A549 (cell line): ENCODE data around the gene SH2B3. TPM values are rescaled to one million over a fixed set of nuclear protein-coding genes. Genes with fewer than 3 reads are reported as not detected.

ENCODE experiments used
- ATAC-seq, 2 experiments: fragments of 200-7000 bp in 1 of 2; fragments of >200 bp in 1 of 2; cut with Nextera tagmentation in 1 of 2; cut with Tn5 transposase in 1 of 2; 3 replicates each; pipeline versions ENCODE4 v1.8.0 to v1.9.1; 2018 to 2020; ENCODE audit warnings: mild to moderate bottlenecking in 1 of 2, moderate library complexity in 1 of 2
- CTCF ChIA-PET: fragments of 300-600 bp; sonication (Branson Sonifier 250); formaldehyde crosslinking; extraction: SDS; loops from one replicate; lab custom pipeline; 2021; ENCODE audit warnings: antibody characterized with exemption, inconsistent platforms; lab: Yijun Ruan, JAX
- POLR2A ChIA-PET: fragments of 350-600 bp; formaldehyde crosslinking; extraction: SDS; loops from one replicate; lab custom pipeline; 2021; ENCODE audit warnings: antibody characterized with exemption, inconsistent platforms; lab: Yijun Ruan, JAX
- DNase-seq, 2 experiments: peaks; one replicate each; pipeline versions ENCODE4 v3.0.0 to v3.0.0-alpha.2; 2011 to 2016; ENCODE audit warnings: low read depth in 1 of 2, low spot score in 1 of 2
- FAIRE-seq: peaks from 2 replicates; lab custom pipeline; 2011; peaks lifted over from hg19 to GRCh38; lab: Jason Lieb, UNC
- H3K27ac ChIP-seq, 2 experiments: fragments of >200 bp; sonication (Bioruptor Twin); formaldehyde crosslinking; 3 replicates each; pipeline ENCODE4 v1.5.1; 2016 to 2017
- H3K4me1 ChIP-seq: fragments of >200 bp; sonication (Bioruptor Twin); formaldehyde crosslinking; 3 replicates; pipeline ENCODE4 v1.6.1; 2016
- H3K4me2 ChIP-seq: fragments of >200 bp; sonication (Bioruptor Twin); formaldehyde crosslinking; 3 replicates; pipeline ENCODE4 v1.6.1; 2016
- H3K4me3 ChIP-seq: fragments of >200 bp; sonication (Bioruptor Twin); formaldehyde crosslinking; 3 replicates; pipeline ENCODE4 v1.5.1; 2016
- H3K9me3 ChIP-seq: fragments of >200 bp; sonication (Bioruptor Twin); formaldehyde crosslinking; 3 replicates; pipeline ENCODE4 v1.6.1; 2016
- BHLHE40 ChIP-seq: IDR thresholded peaks from 2 replicates; pipeline ENCODE4 v1.6.1; 2012; ENCODE audit warnings: low read depth, low read length, inconsistent platforms
- CBX8 ChIP-seq: fragments of 200-600 bp; sonication (generic); IDR thresholded peaks from 2 replicates; pipeline ENCODE4 v1.6.1; 2016
- CEBPB ChIP-seq, 2 experiments: fragments of >200 bp in 1 of 2; sonication (Bioruptor Twin) in 1 of 2; formaldehyde crosslinking in 1 of 2; IDR thresholded peaks; 2 replicates each; pipeline ENCODE4 v1.6.1; 2012 to 2016
- CHD2 ChIP-seq: fragments of 150-350 bp; IDR thresholded peaks from 2 replicates; pipeline ENCODE4 v1.6.1; 2014; ENCODE audit warnings: low read length; ENCODE audit not compliant: partially characterized antibody
- E2F6 ChIP-seq: IDR thresholded peaks from 2 replicates; pipeline ENCODE4 v1.6.1; 2012; ENCODE audit warnings: low read depth, borderline replicate concordance
- EP300 ChIP-seq, 2 experiments: fragments of >200 bp; sonication (Bioruptor Twin); formaldehyde crosslinking; IDR thresholded peaks; 2 replicates in 1 of 2; 3 replicates in 1 of 2; pipeline ENCODE4 v1.6.1; 2016 to 2017
- FOSL2 ChIP-seq, 2 experiments: fragments of 450-650 bp in 1 of 2; fragments of >200 bp in 1 of 2; sonication (Bioruptor Twin) in 1 of 2; formaldehyde crosslinking; IDR thresholded peaks; 2 replicates each; pipeline versions ENCODE4 v1.5.0 to v1.6.1; 2016 to 2020; ENCODE audit warnings: mild to moderate bottlenecking in 1 of 2, moderate library complexity in 1 of 2
- GATA3 ChIP-seq: IDR thresholded peaks from 2 replicates; pipeline ENCODE4 v1.6.1; 2012; ENCODE audit warnings: borderline replicate concordance
- HEYL ChIP-seq: fragments of 250-450 bp; sonication (Bioruptor Pico); IDR thresholded peaks from 2 replicates; pipeline ENCODE4 v1.8.0; 2021; ENCODE audit warnings: mild to moderate bottlenecking, moderate library complexity
- HOXB13 ChIP-seq: fragments of 250-450 bp; sonication (Bioruptor Pico); IDR thresholded peaks from 2 replicates; pipeline ENCODE4 v1.5.0; 2020; ENCODE audit warnings: low read depth, mild to moderate bottlenecking, moderate library complexity
- HOXB5 ChIP-seq: fragments of 250-450 bp; sonication (Bioruptor Pico); IDR thresholded peaks from 2 replicates; pipeline ENCODE4 v1.5.0; 2020; ENCODE audit warnings: mild to moderate bottlenecking, moderate library complexity
- JUN ChIP-seq, 2 experiments: fragments of >200 bp; sonication (Bioruptor Twin); formaldehyde crosslinking; IDR thresholded peaks; 2 replicates in 1 of 2; 3 replicates in 1 of 2; pipeline ENCODE4 v1.6.1; 2016 to 2017
- JUNB ChIP-seq: fragments of >200 bp; sonication (Bioruptor Twin); formaldehyde crosslinking; IDR thresholded peaks from 2 replicates; pipeline ENCODE4 v1.6.1; 2016
- MAZ ChIP-seq: fragments of 150-350 bp; IDR thresholded peaks from 2 replicates; pipeline ENCODE4 v1.6.1; 2014; ENCODE audit warnings: antibody characterized with exemption, low read depth, low read length, borderline replicate concordance
- MYC ChIP-seq: IDR thresholded peaks from 2 replicates; pipeline ENCODE4 v1.6.1; 2012; ENCODE audit warnings: mild to moderate bottlenecking, inconsistent platforms, low read length, improper control_type of control experiment, borderline replicate concordance
- NR3C1 ChIP-seq: fragments of >200 bp; sonication (Bioruptor Twin); formaldehyde crosslinking; IDR thresholded peaks from 3 replicates; pipeline ENCODE4 v1.6.1; 2017
- POLR2AphosphoS2 ChIP-seq: conservative IDR thresholded peaks from 2 replicates; pipeline ENCODE4 v1.6.1; 2012; ENCODE audit warnings: low read length, improper control_type of control experiment, inconsistent platforms
- RAD21 ChIP-seq, 2 experiments: fragments of >200 bp in 1 of 2; sonication (Bioruptor Twin) in 1 of 2; formaldehyde crosslinking in 1 of 2; IDR thresholded peaks in 1 of 2; conservative IDR thresholded peaks in 1 of 2; 2 replicates in 1 of 2; 3 replicates in 1 of 2; pipeline ENCODE4 v1.6.1; 2012 to 2018; ENCODE audit warnings: inconsistent platforms in 1 of 2
- RFX5 ChIP-seq: fragments of 450-650 bp; IDR thresholded peaks from 2 replicates; pipeline ENCODE4 v1.7.1; 2014; ENCODE audit warnings: antibody characterized with exemption, mild to moderate bottlenecking, moderate library complexity
- RNF2 ChIP-seq: fragments of 200-600 bp; sonication (generic); IDR thresholded peaks from 2 replicates; pipeline ENCODE4 v1.6.1; 2016; ENCODE audit warnings: low read depth, mild to moderate bottlenecking, antibody characterized with exemption, moderate library complexity, borderline replicate concordance
- SMC3 ChIP-seq: fragments of >200 bp; sonication (Bioruptor Twin); formaldehyde crosslinking; IDR thresholded peaks from 3 replicates; pipeline ENCODE4 v1.6.1; 2018; ENCODE audit warnings: inconsistent platforms
- TFCP2L1 ChIP-seq: fragments of 250-450 bp; sonication (Bioruptor Pico); IDR thresholded peaks from 2 replicates; pipeline ENCODE4 v1.5.0; 2021; ENCODE audit warnings: mild to moderate bottlenecking
- TP53 ChIP-seq: fragments of 250-450 bp; sonication (Bioruptor Pico); IDR thresholded peaks from 2 replicates; pipeline ENCODE4 v1.5.0; 2021; ENCODE audit warnings: mild to moderate bottlenecking, moderate library complexity
- ZC3H11A ChIP-seq: fragments of 450-650 bp; IDR thresholded peaks from 2 replicates; pipeline ENCODE4 v1.6.1; 2014; ENCODE audit warnings: antibody characterized with exemption, mild to moderate bottlenecking
- WGBS: methylation state at CpG from one replicate; pipeline ENCODE4 v1.1.6; 2017; ENCODE audit errors: missing lambda C conversion rate; 5-methylcytosine and 5-hydroxymethylcytosine counted together
- polyA plus RNA-seq, 4 experiments: library from polyadenylated mRNA; depleted of rRNA in 3 of 4; stranded (reverse); fragments of >200 nt; fragmentation: RNase III in 1 of 4; extraction: RNeasy Plus Mini Kit Qiagen cat#74134 plus additional on column Dnase treatment in 1 of 4; gene quantifications; 2 replicates in 3 of 4; 3 replicates in 1 of 4; pipeline ENCODE4 v1.2.3, GENCODE V29; 2011 to 2017
- TF ChIP-seq, protein P1 (sequence below): fragments of >200 bp; sonication (Bioruptor Twin); formaldehyde crosslinking; IDR thresholded peaks from 3 replicates; pipeline ENCODE4 v1.5.1; 2016
- TF ChIP-seq, protein P2 (sequence below): fragments of 150-350 bp; IDR thresholded peaks from 2 replicates; pipeline ENCODE4 v1.6.1; 2014; ENCODE audit warnings: low read depth, mild to moderate bottlenecking, low read length
- TF ChIP-seq, protein P3 (sequence below): IDR thresholded peaks from 2 replicates; pipeline ENCODE4 v1.6.1; 2012

SH2B3 gene
- polyA plus RNA-seq, 2 of the 4 experiments (the other 2 are of a cell fraction), result 2.3 to 2.5 TPM

DNA sequence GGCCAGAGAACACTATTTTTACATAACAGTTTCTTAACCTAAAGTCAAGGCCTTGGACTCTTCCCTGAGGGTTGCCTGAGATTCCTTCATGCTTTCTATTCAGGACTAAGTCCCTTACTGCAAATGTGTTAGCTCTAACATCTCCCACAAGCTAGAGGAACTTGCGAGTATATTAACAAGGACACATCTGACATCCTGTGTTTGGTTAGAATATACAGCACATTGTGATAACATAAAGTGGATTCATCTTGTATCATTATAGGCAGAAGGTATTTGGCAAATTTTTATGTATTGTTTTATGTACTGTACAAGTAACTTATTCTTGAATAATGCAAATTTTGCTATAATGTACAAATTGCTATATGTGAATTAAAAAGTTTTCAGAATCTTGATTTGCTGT is 45.5 kb downstream of the SH2B3 start:
- no peak overlapping the region for H3K4me2 ChIP-seq
- FAIRE-seq (no peak), DNase-seq (no peak), ATAC-seq (no peak)
- no peaks in the 10 kb centered on the region for H3K9me3 ChIP-seq
- ChIA-PET CTCF (interaction anchor here (0.6 to 11.8 kb wide), 33 partner anchors 9 to 856 kb away, joined by 3 to 240 read pairs (median 5); partner anchors contain the start of gene SH2B3), POLR2A (interaction anchor here (1.2 kb wide), 1 partner anchor 54 kb away, joined by 4 read pairs; no protein-coding TSS in a partner anchor)
- no peaks in the 10 kb centered on the region for H3K4me1 ChIP-seq
- WGBS, result 85% methylated on average over 1 of the region's 1 CpG
- H3K27ac ChIP-seq, result no peak overlapping the region
- H3K4me3 ChIP-seq, result no peak overlapping the region
- TF ChIP-seq TFCP2L1, result no peak
- no peak for TF ChIP-seq CHD2
- no peak for TF ChIP-seq E2F6
- no peak for TF ChIP-seq RFX5
- TF ChIP-seq HEYL (CRISPR knock-in tag), result no peak
- no peak for TF ChIP-seq JUN (IDR thresholded peaks at IDR 0.05)
- TF ChIP-seq HOXB13 (CRISPR knock-in tag), result no peak
- no peak for TF ChIP-seq CBX8
- TF ChIP-seq, protein P1, sequence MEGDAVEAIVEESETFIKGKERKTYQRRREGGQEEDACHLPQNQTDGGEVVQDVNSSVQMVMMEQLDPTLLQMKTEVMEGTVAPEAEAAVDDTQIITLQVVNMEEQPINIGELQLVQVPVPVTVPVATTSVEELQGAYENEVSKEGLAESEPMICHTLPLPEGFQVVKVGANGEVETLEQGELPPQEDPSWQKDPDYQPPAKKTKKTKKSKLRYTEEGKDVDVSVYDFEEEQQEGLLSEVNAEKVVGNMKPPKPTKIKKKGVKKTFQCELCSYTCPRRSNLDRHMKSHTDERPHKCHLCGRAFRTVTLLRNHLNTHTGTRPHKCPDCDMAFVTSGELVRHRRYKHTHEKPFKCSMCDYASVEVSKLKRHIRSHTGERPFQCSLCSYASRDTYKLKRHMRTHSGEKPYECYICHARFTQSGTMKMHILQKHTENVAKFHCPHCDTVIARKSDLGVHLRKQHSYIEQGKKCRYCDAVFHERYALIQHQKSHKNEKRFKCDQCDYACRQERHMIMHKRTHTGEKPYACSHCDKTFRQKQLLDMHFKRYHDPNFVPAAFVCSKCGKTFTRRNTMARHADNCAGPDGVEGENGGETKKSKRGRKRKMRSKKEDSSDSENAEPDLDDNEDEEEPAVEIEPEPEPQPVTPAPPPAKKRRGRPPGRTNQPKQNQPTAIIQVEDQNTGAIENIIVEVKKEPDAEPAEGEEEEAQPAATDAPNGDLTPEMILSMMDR, result no peak
- TF ChIP-seq FOSL2 (IDR thresholded peaks at IDR 0.05), result no peak
- no peak for TF ChIP-seq FOSL2 (CRISPR knock-in tag; IDR thresholded peaks at IDR 0.05)
- no peak for TF ChIP-seq JUNB
- TF ChIP-seq, protein P2, sequence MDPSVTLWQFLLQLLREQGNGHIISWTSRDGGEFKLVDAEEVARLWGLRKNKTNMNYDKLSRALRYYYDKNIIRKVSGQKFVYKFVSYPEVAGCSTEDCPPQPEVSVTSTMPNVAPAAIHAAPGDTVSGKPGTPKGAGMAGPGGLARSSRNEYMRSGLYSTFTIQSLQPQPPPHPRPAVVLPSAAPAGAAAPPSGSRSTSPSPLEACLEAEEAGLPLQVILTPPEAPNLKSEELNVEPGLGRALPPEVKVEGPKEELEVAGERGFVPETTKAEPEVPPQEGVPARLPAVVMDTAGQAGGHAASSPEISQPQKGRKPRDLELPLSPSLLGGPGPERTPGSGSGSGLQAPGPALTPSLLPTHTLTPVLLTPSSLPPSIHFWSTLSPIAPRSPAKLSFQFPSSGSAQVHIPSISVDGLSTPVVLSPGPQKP, result no peak

DNA sequence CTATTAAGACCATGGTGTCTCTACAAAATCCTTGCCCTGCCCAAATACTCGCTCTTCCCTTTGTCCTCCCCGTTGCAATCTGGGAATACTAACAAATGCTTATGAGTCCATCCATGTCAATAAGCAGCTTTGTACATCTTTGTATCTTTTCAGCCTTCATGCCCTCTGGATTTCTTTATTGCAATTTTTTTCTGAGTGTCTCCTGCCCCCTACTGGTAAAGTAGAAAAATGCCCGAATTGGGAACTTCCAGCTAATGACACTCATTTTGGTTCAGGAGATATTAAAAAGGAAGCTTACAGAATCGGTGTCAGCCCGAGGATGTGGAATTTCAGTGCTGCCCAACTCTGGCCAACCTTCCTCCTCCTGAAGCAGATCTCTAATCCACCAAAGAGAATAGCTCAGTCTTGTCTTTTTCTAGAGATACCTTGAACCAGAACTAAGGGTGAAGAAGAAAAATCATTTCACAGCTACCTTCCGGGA is 46.0 kb downstream of the SH2B3 start:
- H3K27ac ChIP-seq, result no peak overlapping the region
- ChIA-PET POLR2A (interaction anchor here (0.7 to 1.2 kb wide), 2 partner anchors 55 to 121 kb away, joined by 3 to 4 read pairs; no protein-coding TSS in a partner anchor), CTCF (interaction anchor here (0.6 to 11.8 kb wide), 47 partner anchors 10 to 1120 kb away, joined by 3 to 240 read pairs (median 4); partner anchors contain the start of gene SH2B3)
- H3K9me3 ChIP-seq, result no peaks in the 10 kb centered on the region
- TF ChIP-seq CEBPB (IDR thresholded peaks at IDR 0.05) (no peak), MYC (no peak), TP53 (no peak), EP300 (IDR thresholded peaks at IDR 0.05) (no peak), HOXB5 (CRISPR knock-in tag) (no peak), RNF2 (no peak), POLR2AphosphoS2 (no peak), MAZ (no peak), SMC3 (peak; percentile 51), RAD21 (conservative IDR thresholded peaks at IDR 0.05 in 1 of 2, IDR thresholded peaks at IDR 0.05 in 1 of 2) (peak; percentile 73), BHLHE40 (no peak), HOXB13 (CRISPR knock-in tag) (no peak), JUN (IDR thresholded peaks at IDR 0.05) (no peak), NR3C1 (no peak), TFCP2L1 (no peak), ZC3H11A (no peak), GATA3 (no peak)
- TF ChIP-seq, protein P1, result peak; percentile 88
- TF ChIP-seq, protein P3, sequence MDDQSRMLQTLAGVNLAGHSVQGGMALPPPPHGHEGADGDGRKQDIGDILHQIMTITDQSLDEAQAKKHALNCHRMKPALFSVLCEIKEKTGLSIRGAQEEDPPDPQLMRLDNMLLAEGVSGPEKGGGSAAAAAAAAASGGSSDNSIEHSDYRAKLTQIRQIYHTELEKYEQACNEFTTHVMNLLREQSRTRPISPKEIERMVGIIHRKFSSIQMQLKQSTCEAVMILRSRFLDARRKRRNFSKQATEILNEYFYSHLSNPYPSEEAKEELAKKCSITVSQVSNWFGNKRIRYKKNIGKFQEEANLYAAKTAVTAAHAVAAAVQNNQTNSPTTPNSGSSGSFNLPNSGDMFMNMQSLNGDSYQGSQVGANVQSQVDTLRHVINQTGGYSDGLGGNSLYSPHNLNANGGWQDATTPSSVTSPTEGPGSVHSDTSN, result no peak
- H3K4me1 ChIP-seq, result no peaks in the 10 kb centered on the region
- peak in 1 of 2 experiments; percentile 34; a peak in 3 of 6 replicates for ATAC-seq
- no peak overlapping the region for H3K4me2 ChIP-seq
- 29% methylated on average over 6 of the region's 6 CpGs for WGBS
- DNase-seq, result peak; percentile 29 to 56
- no peak for FAIRE-seq
- no peak overlapping the region for H3K4me3 ChIP-seq
